Mesenteric fat pad (tissue), 1 donor: ENCODE measurements around the gene KLHL21. TPM values are rescaled to one million over a fixed set of nuclear protein-coding genes. Genes with fewer than 3 reads are reported as not detected.
A peak's percentile ranks its signal among the peaks of the same experiment; 100 is the strongest.
"Not testable (repeated sequence)": the region's sequence is repeated elsewhere in the genome, so short reads cannot be mapped to it uniquely, and the experiment has no call there.

Experiments
- DNase-seq: peaks from one replicate; pipeline ENCODE4 v3.0.0-alpha.2; 2020; ENCODE audit warnings: low spot score
- total RNA-seq: library from RNA; stranded (reverse); fragmentation: NEBNext Ultra II Directional; extraction: Animal tissue kit (Norgen Biotek cat#: 25700); gene quantifications from one replicate; pipeline ENCODE4 v1.2.1, GENCODE V29; 2021
- donor health status: DM: yes; HTN: yes; CAD: no.

KLHL21 gene
- total RNA-seq, 1 donor from 2014 or later, result 23.4 TPM

- DNase-seq, result no peak
Observed at GRCh38 chr1:6585081-6585722, 17.5 kb downstream of the KLHL21 start.

GRCh38 chr1:6584126-6585080 lies 18.3 kb downstream of the KLHL21 start:
- no peak for DNase-seq

GRCh38 chr1:6582370-6582769 lies 20.3 kb downstream of the KLHL21 start:
- DNase-seq, result no peak

GRCh38 chr1:6581561-6582305 lies 20.9 kb downstream of the KLHL21 start:
- DNase-seq, result no peak

GRCh38 chr1:6580593-6581409 lies 21.9 kb downstream of the KLHL21 start:
- no peak for DNase-seq

GRCh38 chr1:6580119-6580592 lies 22.5 kb downstream of the KLHL21 start:
- no peak for DNase-seq

- DNase-seq, result peak; percentile 100
Observed at GRCh38 chr1:6579374-6580118, 23.1 kb downstream of the KLHL21 start, which contains the start of gene ZBTB48. TSS of gene ZBTB48 (plus strand) at chr1:6579994. CDS start at chr1:6580610, 616 bp downstream.

- DNase-seq, result no peak
Observed at GRCh38 chr1:6578624-6579373, 23.9 kb downstream of the KLHL21 start.

GRCh38 chr1:6577831-6578525 lies 24.7 kb downstream of the KLHL21 start:
- no peak for DNase-seq

GRCh38 chr1:6574818-6575217 lies 27.9 kb downstream of the KLHL21 start:
- DNase-seq, result no peak

- DNase-seq, result no peak
Observed at GRCh38 chr1:6574025-6574620, 28.5 kb downstream of the KLHL21 start.

- DNase-seq, result no peak
Observed at GRCh38 chr1:6572653-6573383, 29.9 kb downstream of the KLHL21 start.

GRCh38 chr1:6570987-6571386 lies 31.7 kb downstream of the KLHL21 start:
- no peak for DNase-seq

GRCh38 chr1:6570100-6570499 lies 32.6 kb downstream of the KLHL21 start:
- no peak for DNase-seq

GRCh38 chr1:6569033-6569432 lies 33.6 kb downstream of the KLHL21 start:
- no peak for DNase-seq

- DNase-seq, result no peak
Observed at GRCh38 chr1:6560267-6560666, 42.4 kb downstream of the KLHL21 start.

GRCh38 chr1:6559161-6559560 lies 43.5 kb downstream of the KLHL21 start:
- not testable (repeated sequence) for DNase-seq
